DMS 273 (cell line): ENCODE data around the gene TACR3.
A peak's percentile ranks its signal among the peaks of the same experiment; 100 is the strongest.
"Not testable (repeated sequence)": the region's sequence is repeated elsewhere in the genome, so short reads cannot be mapped to it uniquely, and the experiment has no call there.

ENCODE experiments used
- DNase-seq: peaks from one replicate; lab custom pipeline; 2025; ENCODE audit not compliant: unreplicated experiment; lab: John Stamatoyannopoulos, UW

The TACR3 gene, protein sequence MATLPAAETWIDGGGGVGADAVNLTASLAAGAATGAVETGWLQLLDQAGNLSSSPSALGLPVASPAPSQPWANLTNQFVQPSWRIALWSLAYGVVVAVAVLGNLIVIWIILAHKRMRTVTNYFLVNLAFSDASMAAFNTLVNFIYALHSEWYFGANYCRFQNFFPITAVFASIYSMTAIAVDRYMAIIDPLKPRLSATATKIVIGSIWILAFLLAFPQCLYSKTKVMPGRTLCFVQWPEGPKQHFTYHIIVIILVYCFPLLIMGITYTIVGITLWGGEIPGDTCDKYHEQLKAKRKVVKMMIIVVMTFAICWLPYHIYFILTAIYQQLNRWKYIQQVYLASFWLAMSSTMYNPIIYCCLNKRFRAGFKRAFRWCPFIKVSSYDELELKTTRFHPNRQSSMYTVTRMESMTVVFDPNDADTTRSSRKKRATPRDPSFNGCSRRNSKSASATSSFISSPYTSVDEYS

DNA sequence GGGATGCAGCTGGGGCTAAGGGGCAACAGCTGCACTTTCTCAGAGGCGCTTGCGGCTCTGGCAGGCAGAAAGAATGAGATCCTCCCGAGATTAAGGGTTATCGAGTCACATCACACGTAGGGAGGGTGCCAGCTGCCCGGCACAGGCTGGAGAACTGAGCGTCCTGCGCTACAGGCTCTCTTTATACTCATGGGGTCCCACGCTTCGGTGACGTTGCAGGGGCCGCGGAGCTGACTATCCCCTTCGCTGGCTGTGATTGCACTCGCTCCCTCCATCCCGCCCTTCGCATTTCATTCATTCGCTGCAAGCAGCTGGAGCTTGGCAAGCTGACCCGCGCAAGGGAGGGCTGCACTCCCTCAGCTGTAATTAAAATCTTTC lies at the start of gene TACR3:
Gene TACR3 (minus strand): TSS at position 156 of the 378 bp plus-strand sequence. CDS start 310 bp downstream, outside the sequence.
- DNase-seq, result peak; percentile 9

DNA sequence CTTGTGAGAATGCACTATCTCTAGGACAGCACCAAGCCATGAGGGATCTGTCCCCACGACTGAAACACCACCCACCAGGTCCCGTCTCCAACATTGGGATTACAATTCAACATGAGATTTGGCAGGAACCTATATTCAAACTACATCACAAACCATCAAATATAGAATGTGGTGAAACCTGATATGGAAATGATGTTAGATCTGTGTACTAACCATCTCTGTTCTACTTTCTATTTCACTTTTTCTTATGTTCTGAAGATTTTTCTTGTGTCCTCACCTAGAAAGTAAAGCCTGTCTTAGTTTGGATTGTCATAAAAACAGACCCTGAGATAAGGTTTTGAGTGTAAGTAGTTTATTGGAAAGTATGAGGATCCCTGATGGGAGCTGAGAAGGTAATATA lies 37.8 kb upstream of the TACR3 start:
- no peak for DNase-seq

DNA sequence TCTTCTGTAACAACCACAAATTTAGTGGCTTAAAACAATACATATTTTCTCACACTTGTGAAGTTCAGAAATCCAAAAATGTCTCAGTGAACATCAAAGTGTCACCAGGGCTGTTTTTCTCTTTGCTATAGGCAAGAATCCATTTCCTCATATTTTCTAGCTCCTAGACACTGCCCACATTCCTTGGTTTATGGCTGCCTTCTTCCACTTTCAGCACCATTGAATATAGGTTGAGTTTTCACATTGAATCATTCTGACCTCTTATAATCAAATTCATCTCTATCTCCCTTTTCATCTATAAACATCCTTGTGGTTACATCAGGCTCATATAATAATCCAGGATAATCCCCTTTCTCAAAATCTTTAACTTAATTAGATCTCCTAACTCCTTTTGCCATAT lies 37.0 kb upstream of the TACR3 start:
- DNase-seq, result no peak

GRCh38 chr4:103754844-103755243 lies 35.1 kb upstream of the TACR3 start:
- DNase-seq, result peak; percentile 0

- DNase-seq, result no peak
Observed at GRCh38 chr4:103753868-103754653, 34.3 kb upstream of the TACR3 start.

DNA sequence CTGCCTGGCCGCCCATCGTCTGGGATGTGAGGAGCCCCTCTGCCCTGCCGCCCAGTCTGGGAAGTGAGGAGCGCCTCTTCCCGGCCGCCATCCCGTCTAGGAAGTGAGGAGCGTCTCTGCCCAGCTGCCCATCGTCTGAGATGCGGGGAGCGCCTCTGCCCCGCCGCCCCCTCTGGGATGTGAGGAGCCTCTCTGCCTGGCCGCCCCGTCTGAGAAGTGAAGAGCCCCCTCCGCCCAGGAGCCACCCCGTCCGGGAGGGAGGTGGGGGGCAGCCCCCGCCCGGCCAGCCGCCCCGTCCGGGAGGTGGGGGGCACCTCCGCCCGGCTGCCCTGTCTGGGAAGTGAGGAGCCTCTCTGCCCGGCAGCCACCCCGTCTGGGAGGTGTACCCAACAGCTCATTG lies 3.4 kb upstream of the TACR3 start:
- DNase-seq, result not testable (repeated sequence)

DNA sequence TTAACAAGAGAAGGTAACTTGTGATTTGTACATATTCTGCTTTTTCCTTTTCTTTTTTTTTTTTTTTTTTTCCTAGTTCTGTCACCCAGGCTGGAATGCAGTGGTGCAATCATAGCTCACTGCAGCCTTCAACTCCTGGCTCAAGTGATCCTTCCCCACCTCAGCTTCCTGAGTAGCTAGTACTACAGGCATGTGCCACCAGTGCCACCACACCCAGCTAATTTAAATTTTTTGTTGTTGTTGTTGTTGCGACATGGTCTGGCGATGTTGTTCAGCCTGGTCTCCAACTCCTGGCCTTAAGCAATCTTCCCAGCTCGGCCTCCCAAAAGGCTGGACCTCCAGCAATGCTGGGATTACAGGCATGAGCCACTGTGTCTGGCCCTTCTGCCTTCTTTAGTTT lies 1.5 kb upstream of the TACR3 start:
- no peak for DNase-seq

- DNase-seq, result no peak
Observed at GRCh38 chr4:103720661-103721060, 876 bp upstream of the TACR3 start.

- peak; percentile 0 for DNase-seq
Observed at GRCh38 chr4:103719105-103719829, 518 bp downstream of the TACR3 start.

- DNase-seq, result no peak
Observed at GRCh38 chr4:103692615-103693014, 27.2 kb downstream of the TACR3 start.

- no peak for DNase-seq
Observed at GRCh38 chr4:103673983-103674382, 45.8 kb downstream of the TACR3 start.

GRCh38 chr4:103666764-103667163 lies 53.0 kb downstream of the TACR3 start:
- not testable (repeated sequence) for DNase-seq

GRCh38 chr4:103664436-103665075 lies 55.2 kb downstream of the TACR3 start:
- no peak for DNase-seq

GRCh38 chr4:103648541-103648940 lies 71.2 kb downstream of the TACR3 start:
- no peak for DNase-seq

- no peak for DNase-seq
Observed at GRCh38 chr4:103645991-103646390, 73.8 kb downstream of the TACR3 start.

DNA sequence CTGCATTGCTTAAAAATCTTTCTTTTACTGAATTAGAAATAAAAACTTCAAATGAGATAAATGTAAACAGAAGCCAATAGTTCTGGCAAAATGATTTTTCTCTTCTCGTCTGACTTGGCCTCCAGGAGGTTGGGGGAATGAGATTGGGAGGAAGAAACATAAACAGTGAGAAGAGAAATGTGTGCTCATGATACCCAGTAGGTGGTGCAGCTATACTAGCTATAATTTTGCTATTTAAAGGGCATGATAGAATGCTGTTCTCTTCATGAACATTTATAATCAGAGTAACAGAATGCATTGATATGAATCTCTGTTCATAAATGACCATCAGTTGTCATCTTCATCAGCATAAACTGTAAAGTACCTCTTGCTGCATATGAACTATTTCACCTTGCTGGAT lies 85.5 kb downstream of the TACR3 start:
- peak; percentile 2 for DNase-seq

- DNase-seq, result no peak
Observed at GRCh38 chr4:103626296-103626695, 93.5 kb downstream of the TACR3 start.

DNA sequence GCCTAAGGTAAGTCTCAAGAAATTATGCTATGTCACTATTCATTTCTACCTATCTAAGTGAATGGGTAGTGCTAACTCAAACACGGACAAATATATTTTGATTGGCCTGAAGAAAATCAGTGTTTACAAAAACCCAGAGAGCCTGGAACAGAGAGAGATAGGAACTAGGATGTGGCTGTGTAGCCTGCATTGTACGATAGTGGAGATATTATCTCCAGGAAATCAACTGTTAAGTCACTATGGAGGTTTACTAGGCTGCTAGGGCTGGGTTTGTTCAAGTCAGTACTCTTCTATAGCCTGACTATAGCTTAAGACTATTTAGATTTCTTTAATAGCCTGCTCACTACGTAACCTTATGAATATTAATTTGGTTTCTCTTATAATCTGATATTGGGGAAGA lies 127.9 kb downstream of the TACR3 start:
- DNase-seq, result no peak

DNA sequence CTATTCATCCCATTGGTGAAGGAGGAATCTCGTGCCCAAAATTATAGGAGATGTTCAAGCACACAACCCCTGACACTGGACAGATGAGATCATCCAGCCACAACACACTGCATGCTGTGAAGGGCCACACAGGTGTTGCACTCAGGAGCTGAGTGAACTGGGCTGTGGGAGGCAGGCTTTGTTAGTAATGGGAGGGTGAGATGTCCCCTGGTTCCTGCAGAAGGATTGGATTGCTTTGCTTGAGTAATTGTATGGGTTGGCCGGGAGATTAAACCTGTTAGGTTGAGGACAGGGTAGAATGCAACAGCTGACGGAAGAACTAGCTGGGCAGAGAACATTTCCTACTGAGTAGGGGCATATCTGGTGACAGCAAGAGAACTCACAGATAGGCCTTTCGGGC lies 152.2 kb downstream of the TACR3 start:
- DNase-seq, result no peak

GRCh38 chr4:103559178-103559577 lies 160.6 kb downstream of the TACR3 start:
- not testable (repeated sequence) for DNase-seq
